Calu3 (cell line): ENCODE measurements around the gene ATP13A3. TPM values are rescaled to one million over a fixed set of nuclear protein-coding genes. Genes with fewer than 3 reads are reported as not detected.

ENCODE experiments used
- BruUV-seq: library from RNA; stranded (reverse); fragments of 400-500 nt; replicated peaks from 2 replicates; lab custom pipeline; 2021; lab: Mats Ljungman, UMichigan
- CTCF ChIA-PET: fragments of 300-600 bp; sonication (Branson Sonifier 250); formaldehyde crosslinking; loops from one replicate; lab custom pipeline; 2022; ENCODE audit warnings: antibody characterized with exemption; lab: Charles Lee
- DNase-seq: peaks from one replicate; pipeline ENCODE4 v3.0.0; 2022
- H3K27ac Mint-ChIP-seq: one replicate; pipeline ENCODE4 v1.8.0; 2022; ENCODE audit warnings: mixed read lengths; ENCODE audit not compliant: unreplicated experiment
- H3K27me3 Mint-ChIP-seq: one replicate; pipeline ENCODE4 v1.8.0; 2022; ENCODE audit warnings: mixed read lengths; ENCODE audit not compliant: unreplicated experiment
- H3K36me3 Mint-ChIP-seq: one replicate; pipeline ENCODE4 v1.8.0; 2022; ENCODE audit warnings: mild to moderate bottlenecking, moderate library complexity, mixed read lengths; ENCODE audit not compliant: insufficient read depth, unreplicated experiment
- H3K4me1 Mint-ChIP-seq: one replicate; pipeline ENCODE4 v1.8.0; 2022; ENCODE audit warnings: mild to moderate bottlenecking, low read depth, mixed read lengths; ENCODE audit not compliant: unreplicated experiment
- H3K4me3 Mint-ChIP-seq: one replicate; pipeline ENCODE4 v1.8.0; 2022; ENCODE audit warnings: mild to moderate bottlenecking, low read depth, moderate library complexity, mixed read lengths; ENCODE audit not compliant: unreplicated experiment
- H3K9me3 Mint-ChIP-seq: one replicate; pipeline ENCODE4 v1.8.0; 2022; ENCODE audit warnings: low read depth, mixed read lengths; ENCODE audit not compliant: unreplicated experiment
- CTCF ChIP-seq: fragments of 200-600 bp; IDR thresholded peaks from one replicate; pipeline ENCODE4 v1.8.0; 2022; ENCODE audit warnings: antibody characterized with exemption; ENCODE audit not compliant: unreplicated experiment
- intact Hi-C: fragments of 100-400 bp; cut with micrococcal nuclease; formaldehyde crosslinking; loops from one replicate; pipeline ENCODE4 v1.10.0; 2022; ENCODE audit not compliant: unreplicated experiment
- total RNA-seq: library from RNA; stranded (reverse); gene quantifications from 2 replicates; pipeline ENCODE4 v1.2.3, GENCODE V29; 2022

ATP13A3 gene
- total RNA-seq, 1 experiment from 2014 or later = 229 TPM

GRCh38 chr3:194418671-194419070 lies 68.1 kb downstream of the ATP13A3 start:
- intact Hi-C loops = no loop called here
- BruUV-seq = no TSS peak
- CTCF ChIA-PET = no interaction called here
- Mint-ChIP-seq H3K4me3 (no peak overlapping the region), H3K27me3 (no peaks in the 10 kb centered on the region), H3K4me1 (no peaks in the 10 kb centered on the region), H3K9me3 (no peaks in the 10 kb centered on the region), H3K36me3 (peaks cover 36% of the 10 kb centered on the region), H3K27ac (no peak overlapping the region)
- TF ChIP-seq CTCF = no peak
- DNase-seq = no peak

GRCh38 chr3:194407423-194407822 lies 79.4 kb downstream of the ATP13A3 start:
- Mint-ChIP-seq H3K27me3 (no peaks in the 10 kb centered on the region), H3K27ac (no peak overlapping the region), H3K36me3 (peaks cover 61% of the 10 kb centered on the region), H3K4me3 (no peak overlapping the region), H3K9me3 (no peaks in the 10 kb centered on the region), H3K4me1 (peaks cover 9% of the 10 kb centered on the region)
- DNase-seq = no peak
- TF ChIP-seq CTCF = no peak
- BruUV-seq = no TSS peak
- intact Hi-C loops = no loop called here
- CTCF ChIA-PET = interaction anchor here (0.6 to 0.7 kb wide), 2 partner anchors 74 to 187 kb away, joined by 3 to 5 read pairs; no protein-coding TSS in a partner anchor

- no peak for TF ChIP-seq CTCF
- no peak for DNase-seq
- H3K9me3 Mint-ChIP-seq = no peaks in the 10 kb centered on the region
- H3K4me1 Mint-ChIP-seq = peaks cover 9% of the 10 kb centered on the region
- peaks cover 63% of the 10 kb centered on the region for H3K36me3 Mint-ChIP-seq
- intact Hi-C loops = no loop called here
- H3K4me3 Mint-ChIP-seq = no peak overlapping the region
- CTCF ChIA-PET = interaction anchor here (0.6 to 1.7 kb wide), 3 partner anchors 42 to 148 kb away, joined by 3 to 5 read pairs (median 5); no protein-coding TSS in a partner anchor
- H3K27me3 Mint-ChIP-seq = no peaks in the 10 kb centered on the region
- H3K27ac Mint-ChIP-seq = no peak overlapping the region
- BruUV-seq = no TSS peak
These were observed 81.0 kb downstream of the ATP13A3 start for GRCh38 chr3:194405766-194406165.

GRCh38 chr3:194404365-194405140 lies 82.2 kb downstream of the ATP13A3 start:
- no peak overlapping the region for H3K4me3 Mint-ChIP-seq
- H3K27ac Mint-ChIP-seq = no peak overlapping the region
- intact Hi-C loops = loop anchor here (1.0 kb wide), 2 partner anchors 71 to 739 kb away; no protein-coding TSS in a partner anchor
- BruUV-seq = no TSS peak
- no peaks in the 10 kb centered on the region for H3K27me3 Mint-ChIP-seq
- H3K4me1 Mint-ChIP-seq = peaks cover 9% of the 10 kb centered on the region
- H3K36me3 Mint-ChIP-seq = peaks cover 57% of the 10 kb centered on the region
- peak; percentile 72 for DNase-seq
- CTCF ChIA-PET = interaction anchor here (0.6 to 1.9 kb wide), 3 partner anchors 10 to 71 kb away, joined by 3 to 5 read pairs (median 5); no protein-coding TSS in a partner anchor
- peak; percentile 79 for TF ChIP-seq CTCF
- no peaks in the 10 kb centered on the region for H3K9me3 Mint-ChIP-seq
